H4 (cell line): Measurements from ENCODE around the gene ADAM10. TPM values are rescaled to one million over a fixed set of nuclear protein-coding genes. Genes with fewer than 3 reads are reported as not detected.

Experiments used
- DNase-seq: peaks from one replicate; pipeline ENCODE4 v3.0.0-alpha.2; 2015; ENCODE audit warnings: low spot score
- total RNA-seq: library from RNA; depleted of rRNA; stranded (reverse); fragments of >200 nt; shearing (Covaris generic); gene quantifications from 2 replicates; pipeline ENCODE4 v1.2.3, GENCODE V29; 2014

Gene ADAM10
- total RNA-seq, 1 experiment from 2014 or later, result 58.3 TPM

DNA sequence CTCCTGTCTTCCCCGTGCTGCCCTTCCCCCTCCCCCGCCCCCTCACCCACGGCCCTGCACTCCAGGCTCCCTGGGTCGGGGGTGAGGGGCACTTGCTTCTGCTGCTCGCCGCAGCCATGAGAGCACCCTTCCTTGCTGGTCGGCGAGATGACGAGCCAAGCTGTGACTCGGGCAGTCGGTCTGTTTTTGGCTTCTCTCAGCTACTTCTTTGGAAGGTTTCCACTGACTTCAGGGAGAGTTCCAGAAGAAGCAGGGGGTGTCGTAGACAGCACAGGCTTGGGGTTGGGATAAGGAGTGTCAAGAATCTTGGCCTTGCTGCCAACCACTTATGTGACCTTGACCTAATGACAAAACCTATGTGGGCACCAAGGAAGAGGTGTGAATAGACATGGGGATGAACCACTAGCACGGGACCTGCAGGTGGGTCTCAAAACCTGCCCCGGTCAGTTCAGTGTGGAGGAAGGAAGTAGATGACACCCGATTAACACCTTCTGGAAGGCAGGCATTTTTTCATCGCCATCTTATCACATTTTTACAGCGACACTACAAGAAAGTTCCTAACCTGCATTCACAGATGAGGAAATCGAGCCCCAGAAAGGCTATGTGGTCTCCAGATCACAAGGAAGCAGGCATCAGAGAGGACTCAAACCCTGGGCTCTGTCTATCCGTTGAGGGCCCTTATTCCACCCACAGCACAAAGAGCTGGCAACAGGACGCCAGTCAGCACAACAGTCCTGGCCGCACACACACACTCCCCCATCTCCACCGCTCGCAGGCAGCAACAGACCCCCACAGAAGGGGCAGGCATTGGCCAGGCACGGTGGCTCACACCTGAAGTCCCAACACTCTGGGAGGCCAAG is 196.8 kb downstream of the ADAM10 start:
- DNase-seq, result no peak

GRCh38 chr15:58551764-58552504 is 197.6 kb downstream of the ADAM10 start:
- peak; percentile 92 for DNase-seq

DNA sequence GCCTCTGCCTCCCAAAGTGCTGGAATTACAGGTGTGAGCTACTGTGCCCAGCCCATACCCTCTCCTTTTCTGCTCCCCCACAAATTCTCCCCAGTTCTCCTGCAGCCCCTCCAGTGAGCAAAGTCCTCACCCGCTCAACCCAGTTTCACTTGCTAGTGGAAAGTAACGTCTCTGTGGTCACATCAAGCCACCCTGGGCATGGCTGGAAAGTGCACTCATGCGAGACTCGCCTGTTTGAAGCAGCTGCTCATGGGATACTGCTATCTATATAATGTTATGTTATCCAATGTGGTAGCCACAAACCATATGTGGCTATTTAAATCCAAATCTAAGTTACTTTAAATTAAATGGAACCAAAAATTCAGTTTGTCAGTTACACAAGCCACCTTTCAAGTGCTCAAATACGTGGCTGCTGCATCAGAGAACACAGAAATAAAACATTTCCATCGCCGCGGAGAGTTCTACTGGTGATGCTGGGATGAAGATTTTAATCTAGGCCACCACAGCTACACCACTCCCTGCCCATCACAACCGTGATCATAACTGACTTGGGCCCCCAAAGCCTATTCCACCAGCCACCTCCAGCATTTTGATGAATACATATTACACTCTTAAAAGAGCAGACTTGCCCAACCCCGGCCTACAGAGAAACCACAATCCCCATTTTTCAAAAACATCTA is 198.3 kb downstream of the ADAM10 start:
- peak; percentile 62 for DNase-seq

- no peak for DNase-seq
Observed at GRCh38 chr15:58549785-58550074, 199.8 kb downstream of the ADAM10 start.

DNA sequence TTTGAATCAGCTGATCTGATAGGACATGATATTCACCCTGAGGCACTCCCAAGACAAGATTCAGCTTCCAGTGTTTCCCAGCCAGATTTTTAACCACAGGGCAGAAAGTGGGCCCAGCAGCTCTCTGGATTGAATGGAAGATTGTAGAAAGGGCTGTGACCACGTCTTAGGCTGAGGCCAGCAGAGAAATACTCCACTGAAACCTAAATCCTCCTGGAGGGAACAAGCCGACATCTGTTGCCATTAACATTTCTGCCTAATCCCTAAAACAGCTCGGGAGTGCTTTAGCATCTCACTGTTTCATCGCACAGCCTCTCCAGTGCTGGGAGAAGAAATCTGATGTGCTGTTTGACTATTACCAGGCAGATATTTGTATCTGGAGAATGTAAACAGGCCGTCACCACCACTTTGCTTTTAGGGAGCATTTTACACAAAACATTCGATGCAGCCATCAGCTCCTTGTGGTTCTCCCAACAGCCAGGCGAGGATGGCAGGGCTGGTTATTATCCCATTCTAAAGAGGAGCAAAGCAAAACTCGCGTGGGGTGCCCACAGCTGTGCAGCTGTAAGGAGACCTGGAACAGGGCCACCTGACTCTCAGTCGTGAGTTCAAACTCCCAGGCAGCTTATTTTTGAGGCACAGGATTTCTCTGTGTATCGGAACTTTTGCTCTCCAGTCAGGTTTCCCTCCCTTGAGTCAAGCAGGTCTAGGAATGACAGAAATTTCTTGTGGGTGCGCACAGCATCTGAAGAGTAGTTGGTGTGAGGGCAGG is 200.3 kb downstream of the ADAM10 start:
- DNase-seq, result no peak

DNA sequence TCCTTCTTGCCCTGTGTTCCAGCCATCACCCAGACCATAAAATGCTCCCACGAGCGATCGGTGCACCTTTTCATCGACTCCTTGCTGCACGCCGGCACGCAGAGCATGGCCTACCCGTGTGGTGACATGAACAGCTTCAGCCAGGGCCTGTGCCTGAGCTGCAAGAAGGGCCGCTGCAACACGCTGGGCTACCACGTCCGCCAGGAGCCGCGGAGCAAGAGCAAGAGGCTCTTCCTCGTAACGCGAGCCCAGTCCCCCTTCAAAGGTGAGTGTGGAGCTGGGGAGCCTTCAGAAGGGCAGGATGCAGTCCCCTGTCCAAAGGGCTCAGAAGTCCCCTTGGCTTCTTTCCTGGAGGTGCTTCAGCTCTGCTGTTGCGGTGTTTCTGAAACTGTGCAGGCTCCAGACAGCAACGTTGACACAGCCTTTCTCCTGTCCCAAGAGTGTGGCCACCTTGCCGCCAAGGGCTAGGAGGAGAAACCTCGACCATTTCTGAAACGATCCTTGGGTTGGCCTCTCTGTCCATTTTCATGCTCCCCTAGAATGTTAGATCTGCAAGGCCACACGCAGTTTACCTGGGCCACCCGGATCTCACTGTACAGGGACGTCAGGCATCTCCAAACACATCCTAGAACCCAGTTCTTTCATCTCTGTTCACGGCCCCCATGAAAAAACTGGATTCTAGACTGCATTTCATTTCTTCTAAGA is 201.0 kb downstream of the ADAM10 start:
- DNase-seq, result no peak

DNA sequence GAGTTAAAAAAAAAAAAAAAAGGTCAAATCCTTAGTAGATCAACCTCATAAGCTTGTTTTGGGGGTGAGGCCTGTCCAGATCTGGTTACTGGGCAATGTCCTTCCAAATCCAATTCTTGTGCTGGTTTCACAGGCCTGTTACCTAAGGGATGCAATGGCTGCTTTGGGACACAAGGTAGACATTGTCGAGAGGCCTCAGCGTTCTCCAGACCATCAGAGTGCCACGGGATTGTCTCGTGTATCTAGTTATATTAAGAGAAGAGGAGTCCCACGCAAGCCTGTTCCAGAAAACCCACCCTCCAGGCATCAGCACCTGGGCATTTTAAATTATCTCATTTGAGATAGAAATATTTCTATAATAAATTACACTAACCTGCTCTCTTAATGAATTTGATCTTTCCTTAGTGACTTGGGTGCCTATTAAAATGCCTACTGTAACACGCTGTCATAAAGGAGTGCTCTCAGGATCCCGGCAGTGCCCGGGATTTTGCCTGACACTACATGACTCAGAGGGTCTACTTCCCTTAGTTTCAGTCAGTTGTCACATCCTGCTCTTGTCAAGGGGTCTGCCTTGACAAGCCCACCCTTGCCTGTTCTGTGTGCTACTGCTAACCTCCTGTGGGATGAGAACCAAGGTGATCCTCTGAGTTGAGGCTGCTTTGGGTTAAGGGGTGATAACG is 201.7 kb downstream of the ADAM10 start:
- DNase-seq, result no peak

GRCh38 chr15:58546635-58547627 is 202.6 kb downstream of the ADAM10 start:
- peak; percentile 79 for DNase-seq

DNA sequence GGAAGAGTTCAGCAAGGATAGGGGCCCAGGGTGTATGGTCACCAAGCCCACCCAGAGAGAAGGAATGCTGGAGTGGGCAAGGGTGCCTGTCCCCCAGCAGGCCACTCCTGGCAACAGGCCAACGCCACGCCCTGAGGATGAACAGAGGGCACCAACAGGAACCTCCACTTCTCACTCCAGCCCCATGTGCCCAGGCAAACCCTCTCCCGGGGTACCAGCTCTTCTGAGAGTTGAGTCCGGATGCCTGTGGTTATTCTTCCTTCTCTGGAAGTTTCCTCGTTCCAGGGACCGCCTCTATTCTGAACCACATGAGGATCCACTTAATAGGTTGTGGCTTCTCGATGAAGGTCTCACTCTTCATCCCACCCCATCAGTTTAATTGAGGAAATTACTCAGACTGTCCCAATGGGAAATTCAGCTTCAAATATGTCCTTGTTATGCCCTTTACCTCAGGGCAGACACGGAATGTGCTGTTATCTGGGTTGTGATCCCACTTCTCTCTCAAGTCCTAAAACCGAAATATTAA is 203.4 kb downstream of the ADAM10 start:
- DNase-seq, result no peak

DNA sequence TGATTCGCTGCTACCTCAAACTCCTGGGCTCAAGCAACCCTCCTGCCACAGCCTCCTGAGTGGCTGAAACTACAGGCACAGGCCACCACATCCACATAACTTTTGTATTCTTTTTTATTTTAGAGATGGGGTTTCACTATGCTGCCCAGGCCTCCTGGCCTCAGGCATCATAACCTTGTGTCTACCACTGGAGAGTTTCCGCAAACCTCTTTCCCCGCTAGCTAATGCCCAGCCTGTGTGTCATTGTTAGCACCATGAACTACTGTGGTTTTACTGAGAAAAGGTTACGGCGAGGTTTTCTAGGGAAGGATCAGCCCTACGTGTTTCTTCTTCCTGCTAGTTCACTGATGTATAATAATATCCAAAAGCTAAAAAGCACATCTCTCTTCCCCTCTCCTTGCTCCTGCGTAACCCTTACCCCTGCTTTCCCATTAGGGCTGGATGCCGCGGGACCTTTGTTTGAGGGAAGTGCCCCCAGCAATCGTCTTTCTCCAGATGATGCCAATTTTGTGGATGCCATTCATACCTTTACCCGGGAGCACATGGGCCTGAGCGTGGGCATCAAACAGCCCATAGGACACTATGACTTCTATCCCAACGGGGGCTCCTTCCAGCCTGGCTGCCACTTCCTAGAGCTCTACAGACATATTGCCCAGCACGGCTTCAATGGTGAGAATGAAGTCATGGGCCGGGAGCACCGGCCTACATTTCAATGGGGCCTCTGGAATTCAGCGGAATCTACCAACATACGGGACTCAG is 204.0 kb downstream of the ADAM10 start:
- no peak for DNase-seq

GRCh38 chr15:58544756-58545155 is 204.8 kb downstream of the ADAM10 start:
- DNase-seq, result no peak

- no peak for DNase-seq
Observed at GRCh38 chr15:58543664-58544335, 205.7 kb downstream of the ADAM10 start.

GRCh38 chr15:58541410-58542087 is 208.0 kb downstream of the ADAM10 start:
- no peak for DNase-seq

DNA sequence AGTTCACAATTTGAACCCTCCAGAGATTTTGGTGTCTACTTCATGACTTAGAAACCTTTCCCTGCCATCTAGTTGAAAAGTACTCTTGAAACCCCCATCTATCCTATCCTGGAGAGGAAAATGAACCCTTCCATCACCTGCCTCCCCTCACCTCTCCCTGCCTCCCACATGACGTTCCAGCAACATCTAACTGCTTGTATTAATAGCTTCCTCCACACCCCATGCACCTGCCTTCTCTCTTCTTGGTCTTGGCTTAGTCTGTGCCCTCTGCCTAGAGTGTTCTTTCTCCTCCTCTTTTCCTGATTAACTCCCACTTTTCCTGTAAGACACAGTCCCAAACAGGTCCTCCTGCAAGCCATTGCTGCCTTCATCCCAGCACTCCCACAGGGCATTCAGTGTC is 210.0 kb downstream of the ADAM10 start:
- no peak for DNase-seq

GRCh38 chr15:58538901-58539300 is 210.6 kb downstream of the ADAM10 start:
- DNase-seq, result no peak
